ENCODE data around the gene QRFP.
"Not testable (repeated sequence)": the region's sequence is repeated elsewhere in the genome, so short reads cannot be mapped to it uniquely, and the experiment has no call there.

QRFP gene

DNA sequence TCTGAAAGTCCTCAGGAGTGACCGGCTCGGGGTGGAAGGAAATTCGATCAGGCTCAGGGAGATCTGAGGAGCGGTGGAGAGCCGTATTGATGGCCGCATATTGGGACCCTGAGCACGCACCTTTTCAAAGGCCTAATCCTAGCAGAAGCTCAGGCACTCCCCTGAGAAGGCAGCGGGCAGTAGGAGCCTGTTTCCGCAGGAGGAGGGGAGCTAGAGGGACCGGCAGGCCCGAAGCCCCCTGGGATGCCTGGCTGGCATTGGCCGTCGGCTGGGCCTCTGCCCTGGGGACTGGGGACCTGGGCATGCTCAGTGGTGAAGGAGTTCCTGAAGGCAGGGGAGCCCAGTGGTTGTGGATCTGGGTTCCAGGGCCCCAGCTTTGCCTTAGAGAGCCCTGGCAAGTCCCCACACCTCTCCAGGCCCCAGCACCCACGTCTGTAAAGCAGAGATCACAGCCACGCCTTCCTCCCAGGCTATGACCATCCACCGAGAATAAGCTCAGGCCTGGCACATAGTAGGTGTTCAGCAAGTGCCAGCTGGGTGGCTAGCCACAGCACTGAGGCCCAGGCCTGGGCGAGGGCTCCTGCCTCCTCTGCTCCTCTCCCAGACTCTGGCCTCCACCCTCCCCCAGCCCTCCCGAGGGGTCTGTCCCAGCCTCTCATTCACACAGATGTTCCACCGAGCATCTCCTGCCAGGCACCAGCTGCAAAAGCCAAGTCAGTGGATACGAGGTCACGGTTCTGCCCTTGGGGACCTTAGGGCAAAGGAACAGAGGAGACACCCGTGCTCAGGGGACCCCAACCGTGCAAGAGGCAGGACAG is 17.2 kb upstream of the QRFP start:
- peaks cover 9% of the 10 kb centered on the region; the same call in 1 of the 2 replicates for H3K27me3 ChIP-seq (ENCODE audit: low read depth, low read length)
- no peak overlapping the region for H3K9ac ChIP-seq (ENCODE audit: low read length)
- H3K4me2 ChIP-seq (ENCODE audit: low read length) = no peak overlapping the region
- TF ChIP-seq, protein P1, sequence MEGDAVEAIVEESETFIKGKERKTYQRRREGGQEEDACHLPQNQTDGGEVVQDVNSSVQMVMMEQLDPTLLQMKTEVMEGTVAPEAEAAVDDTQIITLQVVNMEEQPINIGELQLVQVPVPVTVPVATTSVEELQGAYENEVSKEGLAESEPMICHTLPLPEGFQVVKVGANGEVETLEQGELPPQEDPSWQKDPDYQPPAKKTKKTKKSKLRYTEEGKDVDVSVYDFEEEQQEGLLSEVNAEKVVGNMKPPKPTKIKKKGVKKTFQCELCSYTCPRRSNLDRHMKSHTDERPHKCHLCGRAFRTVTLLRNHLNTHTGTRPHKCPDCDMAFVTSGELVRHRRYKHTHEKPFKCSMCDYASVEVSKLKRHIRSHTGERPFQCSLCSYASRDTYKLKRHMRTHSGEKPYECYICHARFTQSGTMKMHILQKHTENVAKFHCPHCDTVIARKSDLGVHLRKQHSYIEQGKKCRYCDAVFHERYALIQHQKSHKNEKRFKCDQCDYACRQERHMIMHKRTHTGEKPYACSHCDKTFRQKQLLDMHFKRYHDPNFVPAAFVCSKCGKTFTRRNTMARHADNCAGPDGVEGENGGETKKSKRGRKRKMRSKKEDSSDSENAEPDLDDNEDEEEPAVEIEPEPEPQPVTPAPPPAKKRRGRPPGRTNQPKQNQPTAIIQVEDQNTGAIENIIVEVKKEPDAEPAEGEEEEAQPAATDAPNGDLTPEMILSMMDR (IDR thresholded peaks at IDR 0.05; ENCODE audit: low read depth, low read length) = no peak
- TF ChIP-seq EZH2phosphoT487 (IDR thresholded peaks at IDR 0.05; ENCODE audit: low read depth) = no peak
- no peaks in the 10 kb centered on the region for H4K20me1 ChIP-seq (ENCODE audit: insufficient read depth, low read length)
- no peak overlapping the region for H2AFZ ChIP-seq (ENCODE audit: low read depth, low read length)
- no peaks in the 10 kb centered on the region for H3K9me3 ChIP-seq (ENCODE audit: insufficient read depth, low read length)
- H3K79me2 ChIP-seq (ENCODE audit: low read length) = no peaks in the 10 kb centered on the region
- H3K4me1 ChIP-seq (ENCODE audit: low read length) = no peaks in the 10 kb centered on the region
- H3K4me3 ChIP-seq (ENCODE audit: low read length) = no peak overlapping the region
- no peak overlapping the region for H3K27ac ChIP-seq (ENCODE audit: low read length)
- no peaks in the 10 kb centered on the region for H3K36me3 ChIP-seq (replicated peaks; ENCODE audit: low read depth, low read length)

DNA sequence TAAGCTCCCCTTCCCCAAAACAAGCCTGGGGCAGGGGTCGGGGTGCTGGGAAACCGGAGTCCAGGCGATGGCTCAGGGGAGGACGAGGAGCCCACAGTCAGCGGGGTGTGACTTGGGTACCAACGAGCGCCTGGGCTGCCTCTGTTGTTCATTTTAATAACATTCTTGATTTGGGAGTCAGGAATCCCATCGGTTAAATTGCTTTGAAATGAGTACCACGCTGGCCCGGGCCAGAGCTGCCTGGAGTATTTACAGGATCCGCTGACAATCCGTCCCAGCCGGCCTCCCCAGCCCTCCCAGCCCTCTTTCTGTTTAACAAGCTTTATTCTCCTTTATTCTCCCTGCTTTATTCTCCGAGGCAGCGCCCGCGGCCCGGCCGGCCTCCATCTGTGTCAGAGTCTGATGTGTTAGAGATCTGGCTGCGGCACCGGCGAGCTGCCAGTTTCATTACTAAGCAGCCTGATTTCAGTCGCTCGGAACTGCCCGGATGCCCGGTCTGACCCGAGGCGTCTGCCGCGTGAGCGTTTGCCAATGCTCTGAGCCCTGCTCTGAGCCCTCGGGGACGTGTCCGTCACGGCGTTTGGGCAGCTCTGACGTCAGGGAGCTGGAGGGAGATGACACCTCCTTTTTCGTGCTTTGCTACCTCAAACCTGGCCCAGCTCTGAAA is 16.5 kb upstream of the QRFP start:
- H3K79me2 ChIP-seq (ENCODE audit: low read length) = no peaks in the 10 kb centered on the region
- no peak overlapping the region for H2AFZ ChIP-seq (ENCODE audit: low read depth, low read length)
- no peaks in the 10 kb centered on the region for H4K20me1 ChIP-seq (ENCODE audit: insufficient read depth, low read length)
- H3K27me3 ChIP-seq (ENCODE audit: low read depth, low read length) = peaks cover 9% of the 10 kb centered on the region; the same call in 1 of the 2 replicates
- H3K4me3 ChIP-seq (ENCODE audit: low read length) = no peak overlapping the region
- no peaks in the 10 kb centered on the region for H3K9me3 ChIP-seq (ENCODE audit: insufficient read depth, low read length)
- H3K4me2 ChIP-seq (ENCODE audit: low read length) = no peak overlapping the region
- TF ChIP-seq, protein P1 (IDR thresholded peaks at IDR 0.05; ENCODE audit: low read depth, low read length) = no peak
- TF ChIP-seq EZH2phosphoT487 (IDR thresholded peaks at IDR 0.05; ENCODE audit: low read depth) = no peak
- H3K36me3 ChIP-seq (replicated peaks; ENCODE audit: low read depth, low read length) = no peaks in the 10 kb centered on the region
- no peak overlapping the region for H3K9ac ChIP-seq (ENCODE audit: low read length)
- H3K4me1 ChIP-seq (ENCODE audit: low read length) = no peaks in the 10 kb centered on the region
- H3K27ac ChIP-seq (ENCODE audit: low read length) = no peak overlapping the region

DNA sequence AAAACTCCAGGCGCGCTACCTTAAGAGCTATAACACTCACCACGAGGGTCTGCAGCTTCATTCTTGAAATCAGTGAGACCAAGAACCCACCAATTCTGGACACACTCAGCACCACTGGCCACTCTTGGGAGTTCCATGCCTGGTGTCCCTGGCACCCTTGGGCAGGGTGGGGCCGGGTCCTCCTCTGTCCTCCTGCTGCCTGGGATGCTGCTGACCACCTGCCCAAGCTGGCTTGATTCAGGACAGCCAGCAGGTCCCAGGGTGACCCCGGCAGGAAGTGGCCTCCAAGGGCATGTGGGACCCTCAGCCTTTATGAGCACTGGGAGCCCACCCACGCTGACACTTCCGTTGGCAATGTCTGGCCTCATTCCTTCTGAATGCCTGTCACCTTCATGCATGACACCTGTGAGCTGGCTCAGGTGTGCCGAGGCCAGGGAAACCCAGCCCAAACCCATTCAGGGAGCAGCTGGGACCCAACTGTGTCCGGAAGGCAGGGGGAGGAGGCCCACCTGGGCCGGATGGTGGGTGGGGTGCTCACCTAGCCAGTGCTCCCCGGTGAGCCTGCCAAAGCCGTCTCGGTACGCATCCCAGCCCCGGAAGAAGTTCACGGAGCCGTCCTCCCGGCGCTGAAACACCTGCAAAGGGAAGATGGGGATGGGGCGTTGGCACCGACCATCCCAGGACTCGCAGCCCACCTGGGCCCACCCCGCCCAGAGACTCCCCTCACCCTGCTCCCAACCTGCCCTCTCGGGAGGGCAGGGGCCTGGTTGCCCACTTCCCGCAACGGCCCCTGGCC is 14.8 kb upstream of the QRFP start:
- Histone ChIP-seq H4K20me1 (ENCODE audit: insufficient read depth, low read length) (no peaks in the 10 kb centered on the region), H3K4me1 (ENCODE audit: low read length) (no peaks in the 10 kb centered on the region), H3K9me3 (ENCODE audit: insufficient read depth, low read length) (no peaks in the 10 kb centered on the region), H2AFZ (ENCODE audit: low read depth, low read length) (no peak overlapping the region), H3K79me2 (ENCODE audit: low read length) (no peaks in the 10 kb centered on the region), H3K4me3 (ENCODE audit: low read length) (no peak overlapping the region), H3K4me2 (ENCODE audit: low read length) (no peak overlapping the region), H3K36me3 (replicated peaks; ENCODE audit: low read depth, low read length) (no peaks in the 10 kb centered on the region), H3K27me3 (ENCODE audit: low read depth, low read length) (peaks cover 8% of the 10 kb centered on the region; the same call in 1 of the 2 replicates), H3K9ac (ENCODE audit: low read length) (no peak overlapping the region), H3K27ac (ENCODE audit: low read length) (no peak overlapping the region)
- TF ChIP-seq EZH2phosphoT487 (IDR thresholded peaks at IDR 0.05; ENCODE audit: low read depth) = no peak
- TF ChIP-seq, protein P1 (IDR thresholded peaks at IDR 0.05; ENCODE audit: low read depth, low read length) = no peak

DNA sequence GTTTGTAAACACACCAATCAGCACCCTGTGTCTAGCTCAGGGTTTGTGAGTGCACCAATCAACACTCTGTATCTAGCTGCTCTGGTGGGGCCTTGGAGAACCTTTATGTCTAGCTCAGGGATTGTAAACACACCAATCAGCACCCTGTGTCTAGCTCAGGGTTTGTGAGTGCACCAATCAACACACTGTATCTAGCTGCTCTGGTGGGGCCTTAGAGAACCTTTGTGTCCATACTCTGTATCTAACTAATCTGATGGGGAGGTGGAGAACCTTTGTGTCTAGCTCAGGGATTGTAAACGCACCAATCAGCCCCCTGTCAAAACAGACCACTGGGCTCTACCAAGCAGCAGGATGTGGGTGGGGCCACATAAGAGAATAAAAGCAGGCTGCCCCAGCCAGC is 14.1 kb upstream of the QRFP start:
- not testable (repeated sequence) for H3K36me3 ChIP-seq (replicated peaks; ENCODE audit: low read depth, low read length); H2AFZ ChIP-seq (ENCODE audit: low read depth, low read length); H3K9ac ChIP-seq (ENCODE audit: low read length); H3K27me3 ChIP-seq (ENCODE audit: low read depth, low read length); H3K4me2 ChIP-seq (ENCODE audit: low read length); H3K79me2 ChIP-seq (ENCODE audit: low read length); H3K9me3 ChIP-seq (ENCODE audit: insufficient read depth, low read length); H4K20me1 ChIP-seq (ENCODE audit: insufficient read depth, low read length); H3K4me1 ChIP-seq (ENCODE audit: low read length); H3K27ac ChIP-seq (ENCODE audit: low read length); H3K4me3 ChIP-seq (ENCODE audit: low read length)

DNA sequence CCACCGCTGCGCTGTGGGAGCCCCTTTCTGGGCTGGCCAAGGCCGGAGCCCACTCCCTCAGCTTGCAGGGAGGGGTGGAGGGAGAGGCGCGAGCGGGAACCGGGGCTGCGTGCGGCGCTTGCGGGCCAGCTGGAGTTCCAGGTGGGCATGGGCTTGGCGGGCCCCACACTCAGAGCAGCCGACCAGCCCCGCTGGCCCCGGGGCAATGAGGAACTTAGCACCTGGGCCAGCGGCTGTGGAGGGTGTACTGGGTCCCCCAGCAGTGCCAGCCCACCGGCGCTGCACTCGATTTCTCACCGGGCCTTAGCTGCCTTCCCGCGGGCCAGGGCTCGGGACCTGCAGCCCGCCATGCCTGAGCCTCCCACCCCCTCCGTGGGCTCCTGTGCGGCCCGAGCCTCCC is 13.4 kb upstream of the QRFP start:
- not testable (repeated sequence) for H3K36me3 ChIP-seq (replicated peaks; ENCODE audit: low read depth, low read length); H3K27ac ChIP-seq (ENCODE audit: low read length); H3K9ac ChIP-seq (ENCODE audit: low read length); H3K79me2 ChIP-seq (ENCODE audit: low read length); H2AFZ ChIP-seq (ENCODE audit: low read depth, low read length); H3K4me2 ChIP-seq (ENCODE audit: low read length); H3K4me1 ChIP-seq (ENCODE audit: low read length); H4K20me1 ChIP-seq (ENCODE audit: insufficient read depth, low read length); H3K9me3 ChIP-seq (ENCODE audit: insufficient read depth, low read length); H3K4me3 ChIP-seq (ENCODE audit: low read length); H3K27me3 ChIP-seq (ENCODE audit: low read depth, low read length)
